ENCODE measurements around the gene IL1RN. TPM values are rescaled to one million over a fixed set of nuclear protein-coding genes. Genes with fewer than 3 reads are reported as not detected.

Gene IL1RN
- total and polyA plus RNA-seq, 10 of the 15 experiments (the other 5 are each of a cell fraction or from before 2014, with no cell fraction given) = 0.04 TPM; not detected in 7

DNA sequence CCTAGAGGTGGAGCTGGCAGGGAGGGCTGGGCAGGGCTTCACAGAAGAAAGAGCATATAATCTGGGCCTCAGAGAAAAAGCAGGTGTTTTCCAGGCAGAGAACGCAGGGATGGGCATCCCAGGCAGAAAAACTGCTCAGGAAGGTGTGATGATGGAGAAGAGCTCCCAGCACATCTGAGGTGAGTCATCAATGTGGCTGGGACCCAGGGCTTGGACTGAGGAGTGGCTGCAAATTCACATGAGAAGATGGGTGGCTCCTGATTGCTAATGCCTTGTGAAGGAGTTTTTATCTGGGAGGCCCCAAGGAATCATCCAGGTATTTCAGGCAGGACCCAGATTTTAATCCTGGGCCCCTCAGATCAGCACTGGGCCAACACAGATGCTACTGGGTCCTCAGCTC, 49.5 kb upstream of the IL1RN start (continued):
- TF ChIP-seq MLLT1 (IDR thresholded peaks at IDR 0.05) (no peak), TARDBP (IDR thresholded peaks at IDR 0.05; ENCODE audit: borderline replicate concordance) (no peak), STAT1 (conservative IDR thresholded peaks at IDR 0.05) (no peak), BCL11A (IDR thresholded peaks at IDR 0.05; ENCODE audit: low read depth, low read length) (no peak), PML (IDR thresholded peaks at IDR 0.05; ENCODE audit: low read length) (no peak), WRNIP1 (IDR thresholded peaks at IDR 0.05; ENCODE audit: borderline replicate concordance, low read depth, low read length) (no peak)
- TF ChIP-seq, protein P1, sequence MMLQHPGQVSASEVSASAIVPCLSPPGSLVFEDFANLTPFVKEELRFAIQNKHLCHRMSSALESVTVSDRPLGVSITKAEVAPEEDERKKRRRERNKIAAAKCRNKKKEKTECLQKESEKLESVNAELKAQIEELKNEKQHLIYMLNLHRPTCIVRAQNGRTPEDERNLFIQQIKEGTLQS (IDR thresholded peaks at IDR 0.05; ENCODE audit: borderline replicate concordance, extremely low read depth, low read depth, low read length) = no peak

DNA sequence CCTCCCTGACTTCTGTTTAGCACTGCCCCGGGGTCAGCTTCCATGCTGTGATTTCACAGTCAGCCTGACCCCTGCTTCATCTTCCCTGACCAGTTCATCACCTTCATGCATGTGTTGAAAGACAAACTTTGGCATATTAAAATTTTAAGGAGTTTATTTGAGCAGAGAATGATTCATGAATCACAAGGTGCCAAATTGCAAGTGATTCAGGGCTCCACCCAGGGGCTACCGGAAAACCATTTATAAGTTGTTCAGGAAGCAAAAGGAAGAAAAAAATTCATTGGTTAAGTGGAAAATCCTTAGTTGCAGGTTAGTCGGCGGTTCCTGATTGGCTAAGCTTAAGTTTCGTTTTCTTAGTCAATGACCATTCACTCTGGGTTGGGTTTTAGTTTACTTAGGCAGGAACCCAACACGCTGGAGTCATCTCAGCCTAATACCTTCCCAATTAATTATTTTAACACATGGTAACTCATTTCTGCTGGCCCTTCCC, 49.0 kb upstream of the IL1RN start:
- WGBS (ENCODE audit: insufficient coverage, insufficient replicate concordance, low lambda C conversion rate, missing lambda C conversion rate) = 33% methylated on average over 6 of the region's 6 CpGs
- Histone ChIP-seq H3K36me3 (ENCODE audit: control insufficient read depth in 2 of 2, insufficient read depth in 2 of 2, low read length in 1 of 2) (no peaks in the 10 kb centered on the region), H3K9ac (ENCODE audit: control insufficient read depth, insufficient read depth, low read length) (no peak overlapping the region), H4K20me1 (ENCODE audit: control insufficient read depth, insufficient read depth) (no peaks in the 10 kb centered on the region), H2AFZ (ENCODE audit: control insufficient read depth, low read depth, low read length) (no peak overlapping the region), H3K79me2 (ENCODE audit: control insufficient read depth, insufficient read depth, low read length) (no peaks in the 10 kb centered on the region), H3K4me1 (ENCODE audit: control insufficient read depth, insufficient read depth, low read length) (no peaks in the 10 kb centered on the region), H3K4me2 (ENCODE audit: control insufficient read depth, insufficient read depth) (no peak overlapping the region), H3K9me3 (replicated peaks; ENCODE audit: control insufficient read depth, insufficient read depth, low read length) (no peaks in the 10 kb centered on the region), H3K27me3 (replicated peaks in 1 of 2; ENCODE audit: control insufficient read depth in 2 of 2, insufficient read depth in 2 of 2, low read length in 1 of 2) (no peaks in the 10 kb centered on the region; a peak in 1 of 4 replicates), H3K27ac (ENCODE audit: control insufficient read depth, insufficient read depth) (no peak overlapping the region), H3K4me3 (no peak overlapping the region)
- 0 out of 2 replicates have a peak, but pooled peaks have one; percentile 24 for TF ChIP-seq NFYB (IDR thresholded peaks at IDR 0.05; ENCODE audit: insufficient read depth, low read depth, low read length)
- no peak for TF ChIP-seq CREB1 (IDR thresholded peaks at IDR 0.05; ENCODE audit: low read depth)
- no peak for TF ChIP-seq TBL1XR1 (IDR thresholded peaks at IDR 0.05; ENCODE audit: low read depth, low read length)
- RAD21 ChIA-PET (ENCODE audit: unreplicated experiment) = no interaction called here
- DNase-seq (ENCODE audit: low read depth, low spot score) = no peak
- CTCF ChIA-PET = interaction anchor here (0.7 to 11.8 kb wide), 7 partner anchors 10 to 1152 kb away, joined by 3 to 182 read pairs (median 4); partner anchors contain the start of gene IL1F10
- no peak for ATAC-seq
- no peak for FAIRE-seq
- in situ Hi-C loops (cut with MboI) (no loop called here), intact Hi-C loops (cut with micrococcal nuclease; ENCODE audit: unreplicated experiment) (no loop called here)
- BruUV-seq (replicated peaks) = no TSS peak
- POLR2A ChIA-PET = interaction anchor here (0.6 kb wide), 1 partner anchor 21 kb away, joined by 4 read pairs; no protein-coding TSS in a partner anchor
- SMC1A ChIA-PET (ENCODE audit: uncharacterized antibody, unreplicated experiment) = interaction anchor here (1.2 to 2.6 kb wide), 3 partner anchors 21 to 60 kb away, joined by 3 to 14 read pairs (median 12); no protein-coding TSS in a partner anchor

Measured in GM12878 (cell line).